Measurements from ENCODE around the gene NBAS. TPM values are rescaled to one million over a fixed set of nuclear protein-coding genes. Genes with fewer than 3 reads are reported as not detected.

The NBAS gene
- total and polyA plus RNA-seq, 9 donors, result 25.8 to 48.9 (median 43.4) TPM

- intact Hi-C loops (cut with DNase I), result no loop called here
- TF ChIP-seq, protein P1, sequence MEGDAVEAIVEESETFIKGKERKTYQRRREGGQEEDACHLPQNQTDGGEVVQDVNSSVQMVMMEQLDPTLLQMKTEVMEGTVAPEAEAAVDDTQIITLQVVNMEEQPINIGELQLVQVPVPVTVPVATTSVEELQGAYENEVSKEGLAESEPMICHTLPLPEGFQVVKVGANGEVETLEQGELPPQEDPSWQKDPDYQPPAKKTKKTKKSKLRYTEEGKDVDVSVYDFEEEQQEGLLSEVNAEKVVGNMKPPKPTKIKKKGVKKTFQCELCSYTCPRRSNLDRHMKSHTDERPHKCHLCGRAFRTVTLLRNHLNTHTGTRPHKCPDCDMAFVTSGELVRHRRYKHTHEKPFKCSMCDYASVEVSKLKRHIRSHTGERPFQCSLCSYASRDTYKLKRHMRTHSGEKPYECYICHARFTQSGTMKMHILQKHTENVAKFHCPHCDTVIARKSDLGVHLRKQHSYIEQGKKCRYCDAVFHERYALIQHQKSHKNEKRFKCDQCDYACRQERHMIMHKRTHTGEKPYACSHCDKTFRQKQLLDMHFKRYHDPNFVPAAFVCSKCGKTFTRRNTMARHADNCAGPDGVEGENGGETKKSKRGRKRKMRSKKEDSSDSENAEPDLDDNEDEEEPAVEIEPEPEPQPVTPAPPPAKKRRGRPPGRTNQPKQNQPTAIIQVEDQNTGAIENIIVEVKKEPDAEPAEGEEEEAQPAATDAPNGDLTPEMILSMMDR (IDR thresholded peaks at IDR 0.05), result no peak
- TF ChIP-seq POLR2A (IDR thresholded peaks at IDR 0.05) (no peak), EP300 (IDR thresholded peaks at IDR 0.05) (no peak)
Measured at GRCh38 chr2:15152382-15152781, 408.8 kb downstream of the NBAS start.

GRCh38 chr2:15149063-15149462, 412.1 kb downstream of the NBAS start:
- Histone ChIP-seq H3K4me1 (ENCODE audit: insufficient read depth) (no peaks in the 10 kb centered on the region), H3K27ac (no peak overlapping the region), H3K27me3 (no peaks in the 10 kb centered on the region), H3K4me3 (no peak overlapping the region), H3K9me3 (peaks cover 0 to 6% of the 10 kb centered on the region in 2 donors), H3K36me3 (no peaks in the 10 kb centered on the region)
- TF ChIP-seq, protein P1 (IDR thresholded peaks at IDR 0.05), result no peak
- TF ChIP-seq POLR2A (IDR thresholded peaks at IDR 0.05) (no peak), EP300 (IDR thresholded peaks at IDR 0.05) (no peak)
- WGBS, 3 donors, result 67 to 78% (median 69%) methylated on average over 2 of the region's 2 CpGs
- intact Hi-C loops (cut with DNase I), result no loop called here
- DNase-seq, result no peak

More at GRCh38 chr2:15152382-15152781, 408.8 kb downstream of the NBAS start:
- Histone ChIP-seq H3K27ac (no peak overlapping the region), H3K27me3 (no peaks in the 10 kb centered on the region), H3K9me3 (peaks cover 0 to 6% of the 10 kb centered on the region in 2 donors), H3K36me3 (no peaks in the 10 kb centered on the region), H3K4me1 (ENCODE audit: insufficient read depth) (no peaks in the 10 kb centered on the region), H3K4me3 (no peak overlapping the region)
- DNase-seq, result no peak
- 91 to 93% (median 92%) methylated on average over 3 of the region's 3 CpGs for WGBS, 3 donors

DNA sequence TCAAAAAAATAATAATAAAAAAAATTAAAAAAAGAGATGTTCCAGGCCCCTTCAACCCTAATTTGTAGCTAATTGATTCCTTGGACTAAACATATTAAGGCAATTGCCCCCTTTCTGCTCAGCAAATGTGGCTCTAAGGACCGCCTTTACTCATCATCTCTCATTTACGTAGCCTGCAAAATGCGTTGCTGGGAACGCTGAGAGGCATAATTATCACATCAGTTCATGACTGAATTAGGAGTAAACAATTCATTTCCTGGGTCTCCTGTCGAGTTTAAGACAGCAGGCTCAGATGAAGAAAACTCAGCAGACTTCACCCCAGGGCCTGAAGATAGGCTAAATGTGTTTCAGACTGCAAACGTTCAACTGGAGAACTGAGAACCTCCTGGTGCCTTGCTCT, 413.5 kb downstream of the NBAS start:
- H3K36me3 ChIP-seq, result no peaks in the 10 kb centered on the region
- intact Hi-C loops (cut with DNase I), result no loop called here
- no peak overlapping the region for H3K27ac ChIP-seq
- no peaks in the 10 kb centered on the region for H3K9me3 ChIP-seq
- 71 to 83% (median 75%) methylated on average over 6 of the region's 6 CpGs for WGBS, 3 donors
- H3K4me3 ChIP-seq, result no peak overlapping the region
- H3K4me1 ChIP-seq (ENCODE audit: insufficient read depth), result no peaks in the 10 kb centered on the region
- TF ChIP-seq EP300 (IDR thresholded peaks at IDR 0.05), result no peak
- TF ChIP-seq, protein P1 (IDR thresholded peaks at IDR 0.05), result no peak
- no peak for TF ChIP-seq POLR2A (IDR thresholded peaks at IDR 0.05)
- DNase-seq, result no peak
- H3K27me3 ChIP-seq, result no peaks in the 10 kb centered on the region

- TF ChIP-seq EP300 (IDR thresholded peaks at IDR 0.05) (no peak), POLR2A (IDR thresholded peaks at IDR 0.05) (no peak)
- TF ChIP-seq, protein P1 (IDR thresholded peaks at IDR 0.05), result no peak
- WGBS, 3 donors, result 92 to 93% (median 92%) methylated on average over 6 of the region's 6 CpGs
- H3K27me3 ChIP-seq, result no peaks in the 10 kb centered on the region
- no peak for DNase-seq
- H3K4me1 ChIP-seq (ENCODE audit: insufficient read depth), result no peaks in the 10 kb centered on the region
- no peaks in the 10 kb centered on the region for H3K36me3 ChIP-seq
- H3K4me3 ChIP-seq, result no peak overlapping the region
- intact Hi-C loops (cut with DNase I), result no loop called here
- H3K27ac ChIP-seq, result no peak overlapping the region
- no peaks in the 10 kb centered on the region for H3K9me3 ChIP-seq
Measured at GRCh38 chr2:15146960-15147359, 414.2 kb downstream of the NBAS start.

Data from ovary (tissue), 9 donors.